GM19035 (cell line): Measurements from ENCODE around the gene WSCD2.

Experiments used
- ATAC-seq: cut with Tn5 transposase; IDR thresholded peaks from one replicate; pipeline ENCODE4 v1.9.1; 2021; ENCODE audit not compliant: unreplicated experiment

WSCD2 gene

DNA sequence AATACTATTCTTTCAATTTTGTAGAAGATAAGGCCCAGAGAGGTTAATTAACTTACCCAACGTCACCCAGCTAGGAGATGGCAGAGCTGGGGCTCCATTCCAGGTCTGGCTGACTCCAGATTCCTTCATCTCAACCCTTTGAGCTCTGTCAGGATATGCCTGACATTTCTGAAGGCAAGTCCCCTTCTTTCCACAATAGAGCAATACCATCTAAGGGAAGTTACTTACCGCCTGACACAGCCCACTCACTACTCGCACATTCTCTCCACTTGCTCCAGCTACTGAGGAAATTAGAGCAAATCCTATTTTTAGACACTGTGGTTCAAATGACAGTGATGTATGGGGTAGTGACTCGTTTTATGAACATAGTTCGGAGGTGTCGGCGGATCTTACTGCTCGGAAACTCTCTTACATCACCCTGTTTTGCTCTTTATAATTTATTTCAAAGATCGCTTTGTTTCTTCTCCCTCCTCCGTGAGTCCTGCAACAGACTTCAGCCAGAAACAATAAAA is 2.0 kb upstream of the WSCD2 start:
- no peak for ATAC-seq

- no peak for ATAC-seq
These were observed 1.4 kb upstream of the WSCD2 start for GRCh38 chr12:108127654-108128053.

DNA sequence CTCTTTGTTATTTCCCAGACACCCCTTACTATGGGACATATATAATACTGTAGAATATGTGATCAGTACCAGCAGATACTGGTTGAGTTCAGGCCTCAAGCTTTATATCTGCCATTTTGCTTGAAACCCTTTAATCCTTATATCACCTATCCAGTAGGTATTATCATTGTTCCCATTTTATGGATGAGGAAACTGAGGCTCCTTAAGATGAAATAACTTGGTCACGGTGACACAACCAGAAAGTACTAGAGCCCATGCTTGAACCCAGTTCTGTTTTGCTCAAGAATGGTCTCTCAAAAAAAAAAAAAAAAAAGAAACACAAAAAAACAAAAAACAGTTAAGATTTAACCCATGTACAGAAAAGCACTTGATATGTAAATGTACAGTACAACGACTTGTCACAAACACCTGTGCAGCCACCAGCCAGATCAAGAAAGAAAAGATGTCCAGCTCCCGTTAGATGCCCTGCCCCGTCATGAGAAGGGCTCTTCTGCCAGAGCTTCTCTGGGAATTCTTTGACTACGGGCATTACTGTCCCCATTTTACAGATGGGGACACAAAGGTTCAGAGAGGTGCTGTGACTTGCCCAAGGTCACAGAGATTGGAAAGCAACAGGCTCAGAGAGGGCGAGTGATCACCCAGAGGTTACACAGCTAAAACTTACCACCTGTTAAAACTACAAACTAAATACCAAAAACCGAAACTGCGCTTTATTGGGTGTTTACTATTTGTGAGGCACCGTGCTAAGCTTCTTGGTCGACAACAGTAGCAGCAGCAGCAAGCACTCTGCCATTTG is 669 bp upstream of the WSCD2 start:
- no peak for ATAC-seq

DNA sequence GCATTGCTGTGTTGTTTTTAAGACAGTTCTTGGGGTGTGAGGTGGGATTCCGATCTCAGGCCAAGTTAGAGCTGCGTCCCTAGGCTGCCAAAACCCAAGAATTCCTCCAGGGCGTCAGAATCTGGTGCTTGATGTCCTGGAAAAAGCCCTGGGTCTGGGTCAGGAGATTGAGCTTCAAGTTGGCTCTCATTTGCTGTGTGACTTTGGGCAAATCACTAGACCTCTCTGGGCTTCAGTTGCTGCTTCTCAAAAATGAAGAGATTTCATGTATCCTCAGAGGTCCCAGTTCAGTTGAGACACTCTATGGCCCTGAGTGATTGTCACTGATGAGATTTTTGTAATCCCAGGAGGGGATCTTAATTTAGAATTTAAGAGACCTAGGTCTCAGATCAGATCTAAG is 1.9 kb downstream of the WSCD2 start:
- ATAC-seq, result no peak

- ATAC-seq, result no peak
These were observed 2.6 kb downstream of the WSCD2 start for GRCh38 chr12:108131657-108132126.

- ATAC-seq, result no peak
These were observed 4.4 kb downstream of the WSCD2 start for GRCh38 chr12:108133482-108133881.

- ATAC-seq, result no peak
These were observed 5.7 kb downstream of the WSCD2 start for GRCh38 chr12:108134744-108135143.

DNA sequence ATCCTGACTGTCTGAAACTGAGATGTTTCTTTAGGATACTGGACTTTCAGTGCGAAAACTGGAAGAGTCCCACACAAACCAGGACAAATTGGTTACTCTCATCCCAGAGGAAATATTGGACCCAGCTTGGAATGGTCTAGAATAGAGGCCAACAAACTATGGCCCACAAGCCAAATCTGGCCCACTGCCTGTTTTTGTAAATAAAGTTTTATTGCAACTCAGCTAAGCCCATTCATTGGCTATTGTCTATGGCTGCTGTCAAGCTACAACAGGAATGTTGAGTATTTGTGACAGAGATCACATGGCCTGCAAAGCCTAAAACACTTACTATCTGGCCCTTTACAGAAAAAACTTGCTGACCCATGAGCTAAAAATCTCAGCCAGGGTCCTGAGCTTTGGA is 6.5 kb downstream of the WSCD2 start:
- no peak for ATAC-seq

DNA sequence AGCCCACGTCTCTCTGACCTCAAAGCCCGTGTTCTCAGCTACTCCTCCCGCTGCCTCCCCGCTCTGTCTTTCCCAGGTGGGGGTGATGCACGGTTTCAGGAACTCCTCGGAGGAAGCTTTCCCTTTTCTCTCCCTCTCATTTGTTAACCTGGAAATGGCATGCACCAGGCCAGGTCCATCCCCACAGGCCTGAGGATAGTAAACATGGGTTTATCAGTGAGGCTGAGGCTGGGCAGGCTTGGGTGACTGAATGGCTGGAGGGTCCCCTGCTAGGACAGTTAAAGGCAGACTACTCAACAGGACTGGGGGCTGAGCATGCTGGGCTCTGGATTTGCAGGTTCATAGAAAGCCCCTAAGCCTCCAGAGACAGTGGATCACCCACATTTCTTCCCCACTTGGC is 7.6 kb downstream of the WSCD2 start:
- no peak for ATAC-seq

DNA sequence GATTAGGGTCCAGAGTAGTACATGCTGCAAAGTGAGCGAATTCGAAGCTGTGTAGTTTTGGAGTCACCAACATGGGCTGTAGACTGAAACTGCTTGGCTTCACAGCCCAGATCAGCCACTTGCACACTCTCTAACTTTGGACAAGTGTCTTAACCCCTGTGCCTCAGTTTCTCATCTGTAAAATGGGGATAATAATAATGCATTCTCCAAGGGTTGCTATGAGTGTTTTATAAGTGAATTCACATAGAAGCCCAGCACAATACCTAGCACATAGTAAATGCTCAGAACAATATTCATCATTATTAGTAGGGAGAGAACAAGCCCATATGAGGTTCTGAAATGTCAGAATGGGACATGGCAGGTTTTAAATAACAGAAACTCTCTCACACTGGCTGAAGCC is 10.4 kb downstream of the WSCD2 start:
- ATAC-seq, result no peak

GRCh38 chr12:108140501-108140900 is 11.4 kb downstream of the WSCD2 start:
- no peak for ATAC-seq

GRCh38 chr12:108141600-108142130 is 12.6 kb downstream of the WSCD2 start:
- ATAC-seq, result no peak

GRCh38 chr12:108143144-108143543 is 14.1 kb downstream of the WSCD2 start:
- no peak for ATAC-seq

- no peak for ATAC-seq
These were observed 15.0 kb downstream of the WSCD2 start for GRCh38 chr12:108144080-108144479.

- ATAC-seq, result no peak
These were observed 15.9 kb downstream of the WSCD2 start for GRCh38 chr12:108145011-108145410.

DNA sequence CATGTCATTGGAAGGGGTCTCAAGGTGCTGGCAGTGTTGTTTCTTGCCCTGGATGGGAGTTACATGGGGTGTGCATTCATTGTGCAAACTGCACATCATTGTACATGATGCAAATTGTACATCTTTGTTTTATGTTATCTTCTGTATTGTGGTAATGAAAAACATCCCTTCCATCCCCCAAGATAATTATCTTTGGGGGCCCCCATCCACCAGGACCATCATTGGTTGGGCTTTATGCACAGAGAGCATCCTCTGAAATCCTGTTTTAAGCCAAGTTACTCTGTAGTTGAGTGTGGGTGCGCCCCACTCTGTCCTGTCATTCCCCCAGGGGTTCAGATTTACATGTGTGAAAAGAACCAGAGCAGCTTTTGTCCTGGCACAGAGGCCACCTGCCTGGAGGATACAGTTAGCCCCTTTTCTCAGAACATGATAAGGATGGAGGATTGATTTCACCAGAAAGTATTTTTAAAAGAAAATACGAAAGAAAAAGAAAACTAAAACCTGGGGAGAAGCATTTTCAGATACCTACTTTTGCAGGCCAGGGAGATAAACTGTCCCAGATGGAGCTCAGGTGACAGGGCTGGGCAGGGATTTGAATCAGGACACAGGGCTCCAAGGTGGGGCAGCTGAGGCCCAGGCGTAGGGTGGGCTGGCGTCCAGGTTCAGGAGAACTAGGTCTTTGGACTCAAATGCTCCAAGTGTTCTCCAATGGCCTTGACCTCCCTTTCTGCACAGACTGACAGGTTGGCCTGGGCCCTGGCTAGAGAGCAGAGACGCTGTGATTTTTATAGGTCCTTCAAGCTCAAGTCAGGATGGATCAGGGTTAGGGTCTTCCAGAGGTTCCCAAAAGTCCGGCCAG is 17.2 kb downstream of the WSCD2 start:
- no peak for ATAC-seq

DNA sequence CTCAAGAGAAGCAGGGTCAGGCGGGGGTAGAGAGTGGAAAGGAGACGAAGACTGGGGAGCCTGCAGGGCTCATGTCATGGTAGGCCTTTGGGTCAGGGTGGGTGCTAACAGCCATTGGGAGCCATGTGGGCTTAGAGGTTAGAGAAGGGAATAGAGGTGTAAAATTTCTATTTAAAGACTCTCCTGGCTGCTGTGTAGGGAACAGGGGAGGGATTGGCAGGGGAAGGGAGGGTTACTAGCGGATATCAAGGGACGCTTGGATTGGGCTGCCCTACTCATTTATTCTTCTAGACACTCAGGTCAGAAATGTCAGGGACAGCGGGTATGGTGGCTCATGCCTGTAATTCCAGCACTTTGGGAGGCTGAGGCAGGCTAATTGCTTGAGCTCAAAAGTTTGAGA is 18.2 kb downstream of the WSCD2 start:
- no peak for ATAC-seq

DNA sequence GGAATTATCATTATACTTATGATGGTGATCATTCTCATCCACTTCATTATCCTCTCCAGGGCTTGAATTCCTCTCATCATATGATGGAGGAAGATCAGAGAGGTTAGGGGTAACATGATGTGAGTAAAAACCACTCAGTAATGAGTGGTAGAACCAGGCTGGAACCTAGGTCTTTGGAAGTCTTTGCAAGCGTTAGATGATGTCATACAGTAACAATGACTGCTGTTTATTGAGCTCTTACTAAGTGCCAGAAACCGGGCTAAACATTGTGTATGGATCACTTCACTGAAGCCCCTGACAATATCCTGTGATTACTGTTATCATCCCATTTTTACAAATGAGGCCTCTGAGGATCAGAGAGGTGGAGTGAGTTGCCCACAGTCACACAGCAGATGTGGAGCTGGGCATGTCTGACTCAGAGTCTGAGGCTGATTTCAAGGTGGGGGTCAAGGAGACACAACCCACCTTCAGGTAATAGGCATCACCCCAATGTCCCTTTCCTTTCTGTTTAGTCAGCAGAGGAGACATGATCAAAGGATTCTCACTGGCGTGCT is 19.5 kb downstream of the WSCD2 start:
- no peak for ATAC-seq

GRCh38 chr12:108150436-108150835 is 21.3 kb downstream of the WSCD2 start:
- no peak for ATAC-seq

DNA sequence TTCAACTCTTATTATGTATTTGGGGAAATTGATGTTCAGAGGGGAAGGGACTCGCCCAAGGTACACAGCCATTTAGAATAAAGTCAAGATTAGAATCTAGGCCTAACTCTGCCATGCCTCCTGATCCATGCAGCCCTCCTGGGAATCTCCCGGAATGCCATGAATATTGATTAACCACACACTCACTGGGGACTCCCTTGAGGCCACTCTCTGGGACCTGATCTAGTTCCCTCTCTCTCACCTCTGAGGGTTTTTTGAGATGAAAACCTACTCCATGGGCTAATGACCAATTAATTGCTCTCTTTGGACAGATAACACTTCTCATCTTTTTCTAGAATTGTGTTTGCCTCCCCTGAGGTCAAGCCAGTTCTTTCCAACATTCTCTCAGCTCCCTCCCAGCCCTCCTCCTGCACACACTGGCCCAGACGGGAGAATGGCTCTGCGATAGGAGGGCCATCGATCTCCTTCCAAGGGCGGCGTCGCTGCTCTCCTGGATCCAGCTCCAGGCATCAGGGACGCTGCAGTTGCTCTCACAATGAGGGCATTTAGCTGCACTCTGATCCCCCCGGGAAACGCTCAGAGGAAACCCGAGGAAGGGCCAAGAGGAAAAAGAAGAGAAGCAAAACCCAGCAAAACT is 22.6 kb downstream of the WSCD2 start:
- no peak for ATAC-seq

DNA sequence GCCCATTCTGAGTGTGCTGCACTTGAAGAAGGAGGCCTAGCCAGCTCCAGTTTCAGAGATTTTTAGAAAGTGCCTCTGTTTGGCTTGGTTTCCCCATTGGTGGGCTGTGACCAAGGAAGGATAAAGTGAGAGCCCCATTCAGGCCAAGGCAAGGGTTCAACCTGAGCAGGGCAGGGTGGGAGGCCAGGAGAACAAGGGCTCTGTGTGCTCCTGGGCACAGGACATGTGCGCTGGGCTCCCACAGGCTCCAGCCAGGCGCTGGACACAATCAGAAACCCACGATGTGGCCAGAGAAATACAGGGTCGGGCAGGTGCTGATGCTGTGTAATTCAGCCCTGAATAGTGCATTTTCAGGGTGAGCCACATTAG is 23.1 kb downstream of the WSCD2 start:
- no peak for ATAC-seq
